Small intestine (tissue), 16 donors: ENCODE results near the gene ITCH. TPM values are rescaled to one million over a fixed set of nuclear protein-coding genes. Genes with fewer than 3 reads are reported as not detected.
A peak's percentile ranks its signal among the peaks of the same experiment; 100 is the strongest.

Source experiments
- DNase-seq, 2 donors: peaks; one replicate each; pipeline versions ENCODE4 v3.0.0 to v3.0.0-alpha.2; 2013
- FAIRE-seq: peaks from 2 replicates; lab custom pipeline; 2012; peaks lifted over from hg19 to GRCh38; lab: Jason Lieb, UNC
- H3K27ac ChIP-seq, 3 donors: one replicate each; pipeline ENCODE4 v1.5.1; 2013; ENCODE audit warnings: low read length in 2 of 3, mild to moderate bottlenecking in 2 of 3, control low read depth in 1 of 3, inconsistent platforms in 1 of 3, low read depth in 1 of 3, moderate library complexity in 1 of 3
- H3K27me3 ChIP-seq, 3 donors: one replicate each; pipeline ENCODE4 v1.6.1; 2013; ENCODE audit warnings: low read length in 3 of 3, inconsistent platforms in 1 of 3; ENCODE audit not compliant: control insufficient read depth in 3 of 3, insufficient read depth in 3 of 3
- H3K36me3 ChIP-seq, 3 donors: one replicate each; pipeline ENCODE4 v1.6.1; 2013; ENCODE audit warnings: low read length in 3 of 3, inconsistent platforms in 1 of 3, low read depth in 1 of 3, mild to moderate bottlenecking in 1 of 3, moderate library complexity in 1 of 3; ENCODE audit not compliant: control insufficient read depth in 3 of 3, insufficient read depth in 2 of 3
- H3K4me1 ChIP-seq, 3 donors: one replicate each; pipeline ENCODE4 v1.6.1; 2013; ENCODE audit warnings: low read length in 2 of 3, inconsistent platforms in 1 of 3, low read depth in 1 of 3, mild to moderate bottlenecking in 1 of 3, moderate library complexity in 1 of 3; ENCODE audit not compliant: control insufficient read depth in 3 of 3, insufficient read depth in 2 of 3
- H3K4me3 ChIP-seq, 3 donors: one replicate each; pipeline ENCODE4 v1.5.1; 2013; ENCODE audit warnings: low read length in 3 of 3, control low read depth in 1 of 3, inconsistent platforms in 1 of 3, low read depth in 1 of 3, mild to moderate bottlenecking in 1 of 3, moderate library complexity in 1 of 3
- H3K9me3 ChIP-seq, 2 donors: one replicate each; pipeline ENCODE4 v1.6.1; 2013; ENCODE audit warnings: low read depth in 1 of 2, low read length in 1 of 2; ENCODE audit not compliant: control insufficient read depth in 2 of 2, insufficient read depth in 1 of 2
- WGBS, 3 donors: extraction: QIAGEN DNeasy Blood & Tissue Kit; methylation state at CpG; one replicate each; pipeline ENCODE4 v1.1.7; 2013; 5-methylcytosine and 5-hydroxymethylcytosine counted together
- long read RNA-seq, 10 donors: transcript quantifications; one replicate each; lab custom pipeline, GENCODE V29; 2026
- polyA plus RNA-seq, 4 donors: library from polyadenylated mRNA; stranded (reverse) in 3 of 4; unstranded in 1 of 4; fragments of 200-250 nt in 3 of 4; fragments of 120-200 nt in 1 of 4; gene quantifications; one replicate each; pipeline versions ENCODE4 v1.2.1 to v1.2.3, GENCODE V29; 2013
- donor health status: healthy with polysubstance abuse.
- donor health status: control.
- donor health status: control.
- donor health status: Bipolar disorder and iron deficiency.
- donor health status: healthy.

ITCH gene
- 10 to 100 TPM; 12.0 to 35.1 (median 16.7) TPM for polyA plus RNA-seq
- long read RNA-seq, donor 1, full-length matches to known transcripts: 3 of 19 reads
- long read RNA-seq, donor 1, partial matches to known transcripts: 16 of 19 reads
- long read RNA-seq, donor 1, other reads (novel, unspliced or antisense): 0 of 19 reads
- long read RNA-seq, donor 2: 0 reads
- long read RNA-seq, donor 3, partial matches to known transcripts: 5 of 5 reads
- long read RNA-seq, donor 3, other reads (novel, unspliced or antisense): 0 of 5 reads
- long read RNA-seq, donor 4: 0 reads
- long read RNA-seq, donor 5: 0 reads
- long read RNA-seq, donor 6, full-length matches to known transcripts: 1 of 1 reads
- long read RNA-seq, donor 6, partial matches to known transcripts: 0 of 1 reads
- long read RNA-seq, donor 6, other reads (novel, unspliced or antisense): 0 of 1 reads
- long read RNA-seq, donor 7, full-length matches to known transcripts: 1 of 1 reads
- long read RNA-seq, donor 7, partial matches to known transcripts: 0 of 1 reads
- long read RNA-seq, donor 7, other reads (novel, unspliced or antisense): 0 of 1 reads
- long read RNA-seq, donor 8: 0 reads
- long read RNA-seq, donor 9: 0 reads
- long read RNA-seq, donor 10, full-length matches to known transcripts: 3 of 10 reads
- long read RNA-seq, donor 10, partial matches to known transcripts: 7 of 10 reads
- long read RNA-seq, donor 10, other reads (novel, unspliced or antisense): 0 of 10 reads

- 0 to 1% (median 0%) methylated on average over 22 to 32 of the region's 32 CpGs for WGBS, 3 donors
- peak within 1 kb of the TSS; percentile 77 to 97 (median 88) for H3K27ac ChIP-seq
- H3K4me3 ChIP-seq: peak within 1 kb of the TSS; percentile 83 to 99 (median 95)
- H3K9me3 ChIP-seq: no peaks in the 10 kb centered on the region
- H3K27me3 ChIP-seq: no peaks in the 10 kb centered on the region
- DNase-seq (peak; percentile 95 to 97), FAIRE-seq (no peak)
- peaks cover 6 to 15% (median 7%) of the 10 kb centered on the region in 3 donors for H3K4me1 ChIP-seq
- H3K36me3 ChIP-seq: peaks cover 0 to 5% (median 0%) of the 10 kb centered on the region in 3 donors
Measured at GRCh38 chr20:34363062-34363464, at the start of gene ITCH. ITCH (plus strand) TSS chr20:34363273; CDS start chr20:34393812, 30,539 bp downstream.

- H3K4me1 ChIP-seq: peaks cover 2 to 16% (median 7%) of the 10 kb centered on the region in 3 donors
- 87 to 93% (median 92%) methylated on average over 3 of the region's 3 CpGs for WGBS, 3 donors
- peaks cover 0 to 2% (median 0%) of the 10 kb centered on the region in 3 donors for H3K27me3 ChIP-seq
- FAIRE-seq (no peak), DNase-seq (no peak)
- H3K36me3 ChIP-seq: no peaks in the 10 kb centered on the region
- H3K9me3 ChIP-seq: no peaks in the 10 kb centered on the region
- no peak overlapping the region for H3K4me3 ChIP-seq
- H3K27ac ChIP-seq: no peak overlapping the region
Measured at GRCh38 chr20:34315236-34315635, 47.8 kb upstream of the ITCH start.

GRCh38 chr20:34316196-34316814 lies 46.8 kb upstream of the ITCH start:
- no peak for FAIRE-seq

GRCh38 chr20:34318609-34319443 lies 44.2 kb upstream of the ITCH start:
- WGBS, 3 donors: 23 to 53% (median 40%) methylated on average over 4 of the region's 4 CpGs
- Histone ChIP-seq H3K27me3 (no peaks in the 10 kb centered on the region), H3K27ac (no peak overlapping the region), H3K4me3 (no peak overlapping the region), H3K36me3 (no peaks in the 10 kb centered on the region), H3K9me3 (no peaks in the 10 kb centered on the region), H3K4me1 (peaks cover 0 to 2% (median 0%) of the 10 kb centered on the region in 3 donors)
- peak in 1 of 2 donors; percentile 43 for DNase-seq
- no peak for FAIRE-seq

More at GRCh38 chr20:34316196-34316814, 46.8 kb upstream of the ITCH start:
- Histone ChIP-seq H3K27me3 (peaks cover 0 to 2% (median 0%) of the 10 kb centered on the region in 3 donors), H3K4me3 (no peak overlapping the region), H3K9me3 (no peaks in the 10 kb centered on the region), H3K27ac (no peak overlapping the region), H3K36me3 (no peaks in the 10 kb centered on the region), H3K4me1 (peaks cover 2 to 10% (median 7%) of the 10 kb centered on the region in 3 donors)
- WGBS, 3 donors: 93 to 96% (median 96%) methylated on average over 6 of the region's 6 CpGs
- DNase-seq: no peak

GRCh38 chr20:34320861-34321260 lies 42.2 kb upstream of the ITCH start:
- WGBS, 3 donors: 75 to 80% (median 77%) methylated on average over 3 of the region's 3 CpGs
- Histone ChIP-seq H3K4me3 (no peak overlapping the region), H3K9me3 (no peaks in the 10 kb centered on the region), H3K27me3 (no peaks in the 10 kb centered on the region), H3K4me1 (peaks cover 0 to 2% (median 0%) of the 10 kb centered on the region in 3 donors), H3K36me3 (no peaks in the 10 kb centered on the region), H3K27ac (no peak overlapping the region)
- FAIRE-seq (no peak), DNase-seq (no peak)

GRCh38 chr20:34322267-34323105 lies 40.6 kb upstream of the ITCH start:
- Histone ChIP-seq H3K27me3 (no peaks in the 10 kb centered on the region), H3K4me3 (no peak overlapping the region), H3K9me3 (no peaks in the 10 kb centered on the region), H3K36me3 (no peaks in the 10 kb centered on the region), H3K4me1 (peaks cover 0 to 2% (median 0%) of the 10 kb centered on the region in 3 donors), H3K27ac (no peak overlapping the region)
- DNase-seq (no peak), FAIRE-seq (no peak)
- WGBS, 3 donors: 60 to 65% (median 63%) methylated on average over 9 of the region's 9 CpGs

- DNase-seq (no peak), FAIRE-seq (no peak)
- Histone ChIP-seq H3K36me3 (no peaks in the 10 kb centered on the region), H3K4me1 (no peaks in the 10 kb centered on the region), H3K27me3 (no peaks in the 10 kb centered on the region), H3K27ac (no peak overlapping the region), H3K4me3 (no peak overlapping the region), H3K9me3 (no peaks in the 10 kb centered on the region)
- WGBS, 3 donors: 31 to 44% (median 42%) methylated on average over 2 of the region's 2 CpGs
Measured at GRCh38 chr20:34324541-34324940, 38.5 kb upstream of the ITCH start.
